H9 (cell line): ENCODE data around the gene DPRX. TPM values are rescaled to one million over a fixed set of nuclear protein-coding genes. Genes with fewer than 3 reads are reported as not detected.

Experiments used
- DNase-seq: peaks from one replicate; pipeline ENCODE4 v3.0.0-alpha.2; 2017
- H2AFZ ChIP-seq: one replicate; pipeline ENCODE4 v1.6.1; 2013; ENCODE audit warnings: mild to moderate bottlenecking, low read length, control low read depth, moderate library complexity
- H2AK5ac ChIP-seq: 2 replicates; pipeline ENCODE4 v1.6.1; 2013; ENCODE audit warnings: low read length, control low read depth, mixed read lengths; ENCODE audit not compliant: insufficient read length
- H2BK120ac ChIP-seq: one replicate; pipeline ENCODE4 v1.6.1; 2013; ENCODE audit warnings: low read depth, mild to moderate bottlenecking, low read length, control low read depth, inconsistent platforms; ENCODE audit not compliant: poor library complexity, severe bottlenecking
- H2BK12ac ChIP-seq: 2 replicates; pipeline ENCODE4 v1.6.1; 2013; ENCODE audit warnings: low read length, control low read depth, mixed read lengths, low read depth; ENCODE audit not compliant: insufficient read length
- H2BK15ac ChIP-seq: 2 replicates; pipeline ENCODE4 v1.6.1; 2013; ENCODE audit warnings: low read depth, low read length, control low read depth
- H2BK20ac ChIP-seq: one replicate; pipeline ENCODE4 v1.6.1; 2013; ENCODE audit warnings: low read depth, mild to moderate bottlenecking, low read length, control low read depth, inconsistent platforms; ENCODE audit not compliant: poor library complexity, severe bottlenecking
- H2BK5ac ChIP-seq: 2 replicates; pipeline ENCODE4 v1.6.1; 2013; ENCODE audit warnings: low read length, control low read depth, mixed read lengths; ENCODE audit not compliant: insufficient read length
- H3K14ac ChIP-seq: 2 replicates; pipeline ENCODE4 v1.6.1; 2013; ENCODE audit warnings: low read length, control low read depth; ENCODE audit not compliant: insufficient read depth
- H3K18ac ChIP-seq: 2 replicates; pipeline ENCODE4 v1.6.1; 2013; ENCODE audit warnings: low read depth, mild to moderate bottlenecking, mixed read lengths, low read length, control low read depth; ENCODE audit not compliant: insufficient read length
- H3K23ac ChIP-seq: 2 replicates; pipeline ENCODE4 v1.6.1; 2013; ENCODE audit warnings: low read length, control low read depth, mixed read lengths, low read depth; ENCODE audit not compliant: insufficient read length
- H3K23me2 ChIP-seq: 2 replicates; pipeline ENCODE4 v1.6.1; 2013; ENCODE audit warnings: low read depth, mild to moderate bottlenecking, mixed read lengths, low read length, control low read depth; ENCODE audit not compliant: insufficient read length, poor library complexity, severe bottlenecking
- H3K27ac ChIP-seq: 2 replicates; pipeline ENCODE4 v1.5.1; 2013; ENCODE audit warnings: low read length, control low read depth, mixed read lengths, low read depth; ENCODE audit not compliant: insufficient read length
- H3K27me3 ChIP-seq: 2 replicates; pipeline ENCODE4 v1.6.1; 2013; ENCODE audit warnings: low read length, control low read depth, inconsistent platforms; ENCODE audit not compliant: insufficient read depth
- H3K4ac ChIP-seq: 2 replicates; pipeline ENCODE4 v1.6.1; 2013; ENCODE audit warnings: low read depth, mild to moderate bottlenecking, control low read depth, inconsistent platforms, low read length, moderate library complexity
- H3K4me1 ChIP-seq: 2 replicates; pipeline ENCODE4 v1.6.1; 2013; ENCODE audit warnings: low read length, control low read depth, inconsistent platforms; ENCODE audit not compliant: insufficient read depth
- H3K4me2 ChIP-seq: 2 replicates; pipeline ENCODE4 v1.6.1; 2013; ENCODE audit warnings: low read length, control low read depth, mixed read lengths; ENCODE audit not compliant: insufficient read length, insufficient read depth
- H3K56ac ChIP-seq: 2 replicates; pipeline ENCODE4 v1.6.1; 2013; ENCODE audit warnings: low read depth, mild to moderate bottlenecking, mixed read lengths, low read length, control low read depth; ENCODE audit not compliant: insufficient read length
- H3K79me1 ChIP-seq: 2 replicates; pipeline ENCODE4 v1.6.1; 2013; ENCODE audit warnings: low read depth, mild to moderate bottlenecking, moderate library complexity, low read length, control low read depth, inconsistent platforms; ENCODE audit not compliant: insufficient read depth, poor library complexity, severe bottlenecking
- H3K79me2 ChIP-seq: 2 replicates; pipeline ENCODE4 v1.6.1; 2013; ENCODE audit warnings: low read length, control low read depth, inconsistent platforms; ENCODE audit not compliant: insufficient read depth
- H3K9ac ChIP-seq: 2 replicates; pipeline ENCODE4 v1.6.1; 2013; ENCODE audit warnings: low read length, control low read depth, mixed read lengths; ENCODE audit not compliant: insufficient read length; ENCODE audit errors: extremely low read depth
- H3K9me3 ChIP-seq: one replicate; pipeline ENCODE4 v1.6.1; 2013; ENCODE audit warnings: low read depth, low read length, inconsistent platforms; ENCODE audit not compliant: control insufficient read depth
- H3T11ph ChIP-seq: one replicate; pipeline ENCODE4 v1.6.1; 2013; ENCODE audit warnings: mild to moderate bottlenecking, low read length, control low read depth, inconsistent platforms
- H4K20me1 ChIP-seq: one replicate; pipeline ENCODE4 v1.6.1; 2013; ENCODE audit not compliant: control insufficient read depth, insufficient read length, insufficient read depth
- H4K5ac ChIP-seq: 2 replicates; pipeline ENCODE4 v1.6.1; 2013; ENCODE audit warnings: low read depth, mild to moderate bottlenecking, mixed read lengths, low read length, control low read depth; ENCODE audit not compliant: insufficient read length
- H4K8ac ChIP-seq: replicated peaks from 2 replicates; pipeline ENCODE4 v1.6.1; 2013; ENCODE audit warnings: low read length, control low read depth, mixed read lengths, low read depth; ENCODE audit not compliant: insufficient read length
- H4K91ac ChIP-seq: 2 replicates; pipeline ENCODE4 v1.6.1; 2013; ENCODE audit warnings: low read depth, mild to moderate bottlenecking, moderate library complexity, mixed read lengths, low read length, control low read depth; ENCODE audit not compliant: insufficient read length
- H3K27ac Mint-ChIP-seq, 3 experiments: 2 replicates in 2 of 3; 3 replicates in 1 of 3; pipeline ENCODE4 v1.8.0; 2020 to 2021; ENCODE audit warnings: mixed read lengths in 3 of 3, mild to moderate bottlenecking in 1 of 3, moderate library complexity in 1 of 3
- H3K27me3 Mint-ChIP-seq: 2 replicates; pipeline ENCODE4 v1.8.0; 2021; ENCODE audit warnings: low read depth, mild to moderate bottlenecking, moderate library complexity, mixed read lengths
- H3K36me3 Mint-ChIP-seq, 3 experiments: 2 replicates in 2 of 3; 3 replicates in 1 of 3; pipeline ENCODE4 v1.8.0; 2020 to 2021; ENCODE audit warnings: low read depth in 3 of 3, mixed read lengths in 3 of 3; ENCODE audit not compliant: insufficient read depth in 1 of 3
- H3K4me1 Mint-ChIP-seq, 2 experiments: 2 replicates each; pipeline ENCODE4 v1.8.0; 2020; ENCODE audit warnings: mixed read lengths in 2 of 2
- H3K4me3 Mint-ChIP-seq, 2 experiments: 2 replicates in 1 of 2; 3 replicates in 1 of 2; pipeline ENCODE4 v1.8.0; 2020 to 2021; ENCODE audit warnings: mild to moderate bottlenecking in 2 of 2, mixed read lengths in 2 of 2, moderate library complexity in 1 of 2
- H3K9me3 Mint-ChIP-seq, 2 experiments: 2 replicates in 1 of 2; 3 replicates in 1 of 2; pipeline ENCODE4 v1.8.0; 2020; ENCODE audit warnings: mild to moderate bottlenecking in 2 of 2, mixed read lengths in 2 of 2, moderate library complexity in 1 of 2
- WGBS: extraction: QIAGEN DNeasy Blood & Tissue Kit; methylation state at CpG from one replicate; pipeline ENCODE4 v1.1.7; 2013; ENCODE audit warnings: missing lambda C conversion rate, low lambda C conversion rate, mixed read lengths; ENCODE audit not compliant: insufficient read length; ENCODE audit errors: extremely low coverage; 5-methylcytosine and 5-hydroxymethylcytosine counted together
- total RNA-seq: library from RNA; stranded (reverse); gene quantifications from 2 replicates; pipeline ENCODE4 v1.2.1, GENCODE V29; 2021
- TF ChIP-seq, protein P1 (sequence below): fragments of 200-600 bp; sonication (generic); conservative IDR thresholded peaks from 3 replicates; pipeline ENCODE4 v1.8.0; 2021; ENCODE audit warnings: antibody characterized with exemption, mild to moderate bottlenecking

The DPRX gene
- total RNA-seq, 1 experiment from 2014 or later: not detected

DNA sequence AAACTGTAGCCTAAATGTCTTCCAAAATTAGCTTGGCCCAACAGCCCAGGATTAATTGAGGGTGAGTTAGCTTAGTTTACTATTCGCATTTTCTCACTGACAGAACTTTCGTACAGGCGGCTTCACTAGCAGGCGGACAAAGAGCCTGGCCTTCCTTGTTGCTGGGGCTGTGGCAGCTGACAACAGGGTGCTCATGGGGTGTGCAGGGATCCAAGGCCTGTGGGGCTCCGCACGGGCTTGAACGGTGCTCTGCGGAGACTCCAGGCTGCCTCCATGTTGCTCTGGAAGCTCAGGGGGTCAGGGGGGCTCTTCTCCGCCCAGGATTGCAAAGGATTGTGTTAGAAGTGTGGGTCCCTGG, 36.3 kb upstream of the DPRX start:
- H3K4me1 ChIP-seq: peaks cover 3% of the 10 kb centered on the region; the same call in 1 of the 2 replicates
- no peaks in the 10 kb centered on the region for H4K20me1 ChIP-seq
- H3T11ph ChIP-seq: no peak overlapping the region
- H3K9me3 Mint-ChIP-seq: no peaks in the 10 kb centered on the region
- H3K27me3 Mint-ChIP-seq: no peaks in the 10 kb centered on the region
- TF ChIP-seq, protein P1, sequence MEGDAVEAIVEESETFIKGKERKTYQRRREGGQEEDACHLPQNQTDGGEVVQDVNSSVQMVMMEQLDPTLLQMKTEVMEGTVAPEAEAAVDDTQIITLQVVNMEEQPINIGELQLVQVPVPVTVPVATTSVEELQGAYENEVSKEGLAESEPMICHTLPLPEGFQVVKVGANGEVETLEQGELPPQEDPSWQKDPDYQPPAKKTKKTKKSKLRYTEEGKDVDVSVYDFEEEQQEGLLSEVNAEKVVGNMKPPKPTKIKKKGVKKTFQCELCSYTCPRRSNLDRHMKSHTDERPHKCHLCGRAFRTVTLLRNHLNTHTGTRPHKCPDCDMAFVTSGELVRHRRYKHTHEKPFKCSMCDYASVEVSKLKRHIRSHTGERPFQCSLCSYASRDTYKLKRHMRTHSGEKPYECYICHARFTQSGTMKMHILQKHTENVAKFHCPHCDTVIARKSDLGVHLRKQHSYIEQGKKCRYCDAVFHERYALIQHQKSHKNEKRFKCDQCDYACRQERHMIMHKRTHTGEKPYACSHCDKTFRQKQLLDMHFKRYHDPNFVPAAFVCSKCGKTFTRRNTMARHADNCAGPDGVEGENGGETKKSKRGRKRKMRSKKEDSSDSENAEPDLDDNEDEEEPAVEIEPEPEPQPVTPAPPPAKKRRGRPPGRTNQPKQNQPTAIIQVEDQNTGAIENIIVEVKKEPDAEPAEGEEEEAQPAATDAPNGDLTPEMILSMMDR: no peak
- peak overlapping the region; percentile 55 for H3K18ac ChIP-seq
- no peaks in the 10 kb centered on the region for H3K36me3 Mint-ChIP-seq
- H2AFZ ChIP-seq: no peak overlapping the region
- no peaks in the 10 kb centered on the region for H3K9me3 ChIP-seq
- no peak overlapping the region for H2BK15ac ChIP-seq
- no peak overlapping the region for H3K23ac ChIP-seq
- no peak overlapping the region for H4K8ac ChIP-seq
- H3K4me2 ChIP-seq: peak overlapping the region; percentile 49
- peak overlapping the region; percentile 3 for H3K4ac ChIP-seq
- H3K14ac ChIP-seq: peak overlapping the region; percentile 56
- H2BK5ac ChIP-seq: peak overlapping the region; percentile 2
- peak overlapping the region; percentile 22 for H4K91ac ChIP-seq
- H3K4me3 Mint-ChIP-seq: peak overlapping the region; percentile 46 to 69
- H2BK12ac ChIP-seq: peak overlapping the region; percentile 3
- H3K79me2 ChIP-seq: no peaks in the 10 kb centered on the region
- no peaks in the 10 kb centered on the region for H3K23me2 ChIP-seq
- no peaks in the 10 kb centered on the region for H3K79me1 ChIP-seq
- WGBS: no CpG with 5 or more reads among the region's 9 CpGs
- H3K27ac ChIP-seq: peak overlapping the region; percentile 93
- H2BK120ac ChIP-seq: peak overlapping the region; percentile 2
- peak overlapping the region; percentile 6 for H4K5ac ChIP-seq
- no peak overlapping the region for H2BK20ac ChIP-seq
- H3K27me3 ChIP-seq: no peaks in the 10 kb centered on the region
- peaks cover 27 to 29% of the 10 kb centered on the region in 2 experiments for H3K4me1 Mint-ChIP-seq
- peak overlapping the region; percentile 99 to 100 (median 100) for H3K27ac Mint-ChIP-seq
- H3K56ac ChIP-seq: no peak overlapping the region
- H3K9ac ChIP-seq: no peak overlapping the region
- H2AK5ac ChIP-seq: no peak overlapping the region
- DNase-seq: no peak
